Esophagus squamous epithelium (tissue), 4 donors: ENCODE results near the gene PLEKHA3.

ENCODE experiments used
- CTCF ChIP-seq, 6 experiments: fragments of 450-650 bp in 4 of 6; fragments of 200-600 bp in 2 of 6; sonication (generic) in 2 of 6; IDR thresholded peaks; one replicate each; pipeline ENCODE4 v1.5.1; 2016 to 2019; ENCODE audit warnings: antibody characterized with exemption in 6 of 6, mild to moderate bottlenecking in 4 of 6, moderate library complexity in 4 of 6
- POLR2A ChIP-seq, 4 donors: fragments of 450-650 bp; IDR thresholded peaks; one replicate each; pipeline ENCODE4 v1.6.1; 2017; ENCODE audit warnings: antibody characterized with exemption in 4 of 4, mild to moderate bottlenecking in 4 of 4, moderate library complexity in 3 of 4

DNA sequence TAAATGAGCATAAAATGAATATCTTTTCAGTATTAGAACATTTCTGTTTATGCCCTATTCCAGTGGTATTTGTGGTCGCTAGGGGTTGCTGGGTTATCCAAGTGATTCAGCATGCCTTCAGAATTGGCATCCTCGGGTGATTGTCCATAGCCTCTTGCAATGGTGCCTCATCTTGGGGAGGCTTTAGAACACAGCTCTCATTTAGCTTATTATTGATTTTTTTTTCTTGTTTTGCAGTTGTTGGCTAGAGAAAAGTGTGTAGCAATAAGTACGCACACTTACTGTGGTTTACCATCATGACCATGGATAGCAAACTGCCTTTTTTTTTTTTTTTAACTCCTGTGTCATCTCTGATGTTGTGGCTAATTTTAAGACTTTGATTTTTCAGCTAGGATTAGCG, 33.6 kb downstream of the PLEKHA3 start:
- TF ChIP-seq POLR2A (IDR thresholded peaks at IDR 0.05) (no peak), CTCF (IDR thresholded peaks at IDR 0.05) (no peak)
